Measurements from ENCODE around the gene MTARC2. TPM values are rescaled to one million over a fixed set of nuclear protein-coding genes. Genes with fewer than 3 reads are reported as not detected.

MTARC2 gene
- total and polyA plus RNA-seq, 10 of the 15 experiments (the other 5 are each of a cell fraction or from before 2014, with no cell fraction given), result 1.9 to 5.5 (median 3.3) TPM

DNA sequence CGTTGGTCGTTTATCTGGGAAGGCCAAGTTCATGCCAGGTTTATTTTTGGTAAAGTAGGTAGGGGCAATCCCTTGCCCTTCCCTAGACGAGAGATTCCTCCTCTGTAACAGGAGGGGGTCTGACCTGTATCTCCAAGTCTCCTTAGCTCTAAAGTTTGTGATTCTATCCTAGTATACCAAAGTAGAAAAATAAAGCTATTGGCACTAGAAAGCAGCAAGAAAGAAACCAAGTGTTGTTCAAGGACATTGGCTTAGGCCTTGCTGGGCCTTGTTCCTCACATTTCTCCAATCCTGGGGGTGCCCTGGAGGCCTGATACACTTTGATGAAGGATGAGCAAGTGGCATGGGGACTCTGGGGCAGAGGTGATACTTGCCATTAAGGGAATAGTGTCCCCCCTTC, 814 bp downstream of the MTARC2 start:
- no TSS peak for BruUV-seq (replicated peaks)
- peaks cover 2 to 10% of the 10 kb centered on the region in 2 experiments; a peak in 2 of 4 replicates for H3K27me3 ChIP-seq (replicated peaks in 1 of 2; ENCODE audit: control insufficient read depth in 2 of 2, insufficient read depth in 2 of 2, low read length in 1 of 2)
- H4K20me1 ChIP-seq (ENCODE audit: control insufficient read depth, insufficient read depth), result no peaks in the 10 kb centered on the region
- DNase-seq (ENCODE audit: low read depth, low spot score) (no peak), ATAC-seq (no peak), FAIRE-seq (no peak)
- no peak overlapping the region for H2AFZ ChIP-seq (ENCODE audit: control insufficient read depth, low read depth, low read length)
- in situ Hi-C loops (cut with MboI), result no loop called here
- CTCF ChIA-PET, result interaction anchor here (1.4 to 2.7 kb wide), 3 partner anchors 10 to 26 kb away, joined by 4 to 8 read pairs (median 4); no protein-coding TSS in a partner anchor
- H3K27ac ChIP-seq (ENCODE audit: control insufficient read depth, insufficient read depth), result no peak overlapping the region
- POLR2A ChIA-PET, result no interaction called here
- H3K9ac ChIP-seq (ENCODE audit: control insufficient read depth, insufficient read depth, low read length), result no peak overlapping the region
- no peaks in the 10 kb centered on the region for H3K36me3 ChIP-seq (ENCODE audit: control insufficient read depth in 2 of 2, insufficient read depth in 2 of 2, low read length in 1 of 2)
- H3K9me3 ChIP-seq (replicated peaks; ENCODE audit: control insufficient read depth, insufficient read depth, low read length), result no peaks in the 10 kb centered on the region
- intact Hi-C loops (cut with micrococcal nuclease; ENCODE audit: unreplicated experiment), result no loop called here
- RAD21 ChIA-PET (ENCODE audit: unreplicated experiment), result interaction anchor here (1.1 kb wide), 1 partner anchor 16 kb away, joined by 4 read pairs; no protein-coding TSS in a partner anchor
- SMC1A ChIA-PET (ENCODE audit: uncharacterized antibody, unreplicated experiment), result interaction anchor here (0.9 kb wide), 1 partner anchor 9 kb away, joined by 3 read pairs; no protein-coding TSS in a partner anchor
- H3K79me2 ChIP-seq (ENCODE audit: control insufficient read depth, insufficient read depth, low read length), result no peaks in the 10 kb centered on the region
- no peak overlapping the region for H3K4me2 ChIP-seq (ENCODE audit: control insufficient read depth, insufficient read depth)
- WGBS (ENCODE audit: insufficient coverage, insufficient replicate concordance, low lambda C conversion rate, missing lambda C conversion rate), result 2% methylated on average over 3 of the region's 3 CpGs
- no peaks in the 10 kb centered on the region for H3K4me1 ChIP-seq (ENCODE audit: control insufficient read depth, insufficient read depth, low read length)
- no peak overlapping the region for H3K4me3 ChIP-seq
- TF ChIP-seq MXI1 (IDR thresholded peaks at IDR 0.05; ENCODE audit: low read depth, low read length), result no peak
- TF ChIP-seq, protein P1, sequence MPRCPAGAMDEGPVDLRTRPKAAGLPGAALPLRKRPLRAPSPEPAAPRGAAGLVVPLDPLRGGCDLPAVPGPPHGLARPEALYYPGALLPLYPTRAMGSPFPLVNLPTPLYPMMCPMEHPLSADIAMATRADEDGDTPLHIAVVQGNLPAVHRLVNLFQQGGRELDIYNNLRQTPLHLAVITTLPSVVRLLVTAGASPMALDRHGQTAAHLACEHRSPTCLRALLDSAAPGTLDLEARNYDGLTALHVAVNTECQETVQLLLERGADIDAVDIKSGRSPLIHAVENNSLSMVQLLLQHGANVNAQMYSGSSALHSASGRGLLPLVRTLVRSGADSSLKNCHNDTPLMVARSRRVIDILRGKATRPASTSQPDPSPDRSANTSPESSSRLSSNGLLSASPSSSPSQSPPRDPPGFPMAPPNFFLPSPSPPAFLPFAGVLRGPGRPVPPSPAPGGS (IDR thresholded peaks at IDR 0.05; ENCODE audit: borderline replicate concordance, insufficient read depth, low read depth, low read length, poor library complexity, severe bottlenecking), result no peak
- TF ChIP-seq, protein P2, sequence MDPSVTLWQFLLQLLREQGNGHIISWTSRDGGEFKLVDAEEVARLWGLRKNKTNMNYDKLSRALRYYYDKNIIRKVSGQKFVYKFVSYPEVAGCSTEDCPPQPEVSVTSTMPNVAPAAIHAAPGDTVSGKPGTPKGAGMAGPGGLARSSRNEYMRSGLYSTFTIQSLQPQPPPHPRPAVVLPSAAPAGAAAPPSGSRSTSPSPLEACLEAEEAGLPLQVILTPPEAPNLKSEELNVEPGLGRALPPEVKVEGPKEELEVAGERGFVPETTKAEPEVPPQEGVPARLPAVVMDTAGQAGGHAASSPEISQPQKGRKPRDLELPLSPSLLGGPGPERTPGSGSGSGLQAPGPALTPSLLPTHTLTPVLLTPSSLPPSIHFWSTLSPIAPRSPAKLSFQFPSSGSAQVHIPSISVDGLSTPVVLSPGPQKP (IDR thresholded peaks at IDR 0.05; ENCODE audit: low read depth, low read length), result no peak
- TF ChIP-seq SPI1 (IDR thresholded peaks at IDR 0.05; ENCODE audit: borderline replicate concordance, insufficient read depth, low read depth, low read length), result no peak
- TF ChIP-seq PAX8 (IDR thresholded peaks at IDR 0.05), result no peak
- no peak for TF ChIP-seq CEBPB (IDR thresholded peaks at IDR 0.05; ENCODE audit: borderline replicate concordance in 1 of 2, low read depth in 2 of 2, low read length in 2 of 2)
- no peak for TF ChIP-seq TBL1XR1 (IDR thresholded peaks at IDR 0.05; ENCODE audit: low read depth, low read length)
- TF ChIP-seq NFYB (IDR thresholded peaks at IDR 0.05; ENCODE audit: insufficient read depth, low read depth, low read length), result no peak
- TF ChIP-seq CHD2 (IDR thresholded peaks at IDR 0.05; ENCODE audit: borderline replicate concordance, low read depth, low read length), result no peak
- no peak for TF ChIP-seq FOXM1 (IDR thresholded peaks at IDR 0.05; ENCODE audit: low read depth, low read length)
- no peak for TF ChIP-seq CREB1 (IDR thresholded peaks at IDR 0.05; ENCODE audit: low read depth)
- no peak for TF ChIP-seq MEF2A (IDR thresholded peaks at IDR 0.05; ENCODE audit: insufficient read depth, low read depth, low read length)
- TF ChIP-seq, protein P3, sequence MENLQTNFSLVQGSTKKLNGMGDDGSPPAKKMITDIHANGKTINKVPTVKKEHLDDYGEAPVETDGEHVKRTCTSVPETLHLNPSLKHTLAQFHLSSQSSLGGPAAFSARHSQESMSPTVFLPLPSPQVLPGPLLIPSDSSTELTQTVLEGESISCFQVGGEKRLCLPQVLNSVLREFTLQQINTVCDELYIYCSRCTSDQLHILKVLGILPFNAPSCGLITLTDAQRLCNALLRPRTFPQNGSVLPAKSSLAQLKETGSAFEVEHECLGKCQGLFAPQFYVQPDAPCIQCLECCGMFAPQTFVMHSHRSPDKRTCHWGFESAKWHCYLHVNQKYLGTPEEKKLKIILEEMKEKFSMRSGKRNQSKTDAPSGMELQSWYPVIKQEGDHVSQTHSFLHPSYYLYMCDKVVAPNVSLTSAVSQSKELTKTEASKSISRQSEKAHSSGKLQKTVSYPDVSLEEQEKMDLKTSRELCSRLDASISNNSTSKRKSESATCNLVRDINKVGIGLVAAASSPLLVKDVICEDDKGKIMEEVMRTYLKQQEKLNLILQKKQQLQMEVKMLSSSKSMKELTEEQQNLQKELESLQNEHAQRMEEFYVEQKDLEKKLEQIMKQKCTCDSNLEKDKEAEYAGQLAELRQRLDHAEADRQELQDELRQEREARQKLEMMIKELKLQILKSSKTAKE (IDR thresholded peaks at IDR 0.05; ENCODE audit: low read depth, poor library complexity, severe bottlenecking), result no peak
- no peak for TF ChIP-seq JUND (IDR thresholded peaks at IDR 0.05; ENCODE audit: low read depth, low read length)
- TF ChIP-seq NBN (IDR thresholded peaks at IDR 0.05), result no peak
- TF ChIP-seq, protein P4, sequence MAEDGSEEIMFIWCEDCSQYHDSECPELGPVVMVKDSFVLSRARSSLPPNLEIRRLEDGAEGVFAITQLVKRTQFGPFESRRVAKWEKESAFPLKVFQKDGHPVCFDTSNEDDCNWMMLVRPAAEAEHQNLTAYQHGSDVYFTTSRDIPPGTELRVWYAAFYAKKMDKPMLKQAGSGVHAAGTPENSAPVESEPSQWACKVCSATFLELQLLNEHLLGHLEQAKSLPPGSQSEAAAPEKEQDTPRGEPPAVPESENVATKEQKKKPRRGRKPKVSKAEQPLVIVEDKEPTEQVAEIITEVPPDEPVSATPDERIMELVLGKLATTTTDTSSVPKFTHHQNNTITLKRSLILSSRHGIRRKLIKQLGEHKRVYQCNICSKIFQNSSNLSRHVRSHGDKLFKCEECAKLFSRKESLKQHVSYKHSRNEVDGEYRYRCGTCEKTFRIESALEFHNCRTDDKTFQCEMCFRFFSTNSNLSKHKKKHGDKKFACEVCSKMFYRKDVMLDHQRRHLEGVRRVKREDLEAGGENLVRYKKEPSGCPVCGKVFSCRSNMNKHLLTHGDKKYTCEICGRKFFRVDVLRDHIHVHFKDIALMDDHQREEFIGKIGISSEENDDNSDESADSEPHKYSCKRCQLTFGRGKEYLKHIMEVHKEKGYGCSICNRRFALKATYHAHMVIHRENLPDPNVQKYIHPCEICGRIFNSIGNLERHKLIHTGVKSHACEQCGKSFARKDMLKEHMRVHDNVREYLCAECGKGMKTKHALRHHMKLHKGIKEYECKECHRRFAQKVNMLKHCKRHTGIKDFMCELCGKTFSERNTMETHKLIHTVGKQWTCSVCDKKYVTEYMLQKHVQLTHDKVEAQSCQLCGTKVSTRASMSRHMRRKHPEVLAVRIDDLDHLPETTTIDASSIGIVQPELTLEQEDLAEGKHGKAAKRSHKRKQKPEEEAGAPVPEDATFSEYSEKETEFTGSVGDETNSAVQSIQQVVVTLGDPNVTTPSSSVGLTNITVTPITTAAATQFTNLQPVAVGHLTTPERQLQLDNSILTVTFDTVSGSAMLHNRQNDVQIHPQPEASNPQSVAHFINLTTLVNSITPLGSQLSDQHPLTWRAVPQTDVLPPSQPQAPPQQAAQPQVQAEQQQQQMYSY (CRISPR knock-in tag; IDR thresholded peaks at IDR 0.05), result no peak

Data from GM12878 (cell line).